ENCODE measurements around the gene IMMP2L.
"Not testable (repeated sequence)": the region's sequence is repeated elsewhere in the genome, so short reads cannot be mapped to it uniquely, and the experiment has no call there.

IMMP2L gene

GRCh38 chr7:111329367-111330234, 232.7 kb downstream of the IMMP2L start:
- DNase-seq (ENCODE audit: low read depth) = no peak

GRCh38 chr7:111328487-111328886, 233.8 kb downstream of the IMMP2L start:
- no peak for DNase-seq (ENCODE audit: low read depth)

- no peak for DNase-seq (ENCODE audit: low read depth)
Measured at GRCh38 chr7:111324776-111325175, 237.5 kb downstream of the IMMP2L start.

GRCh38 chr7:111324228-111324627, 238.1 kb downstream of the IMMP2L start:
- DNase-seq (ENCODE audit: low read depth) = no peak

DNA sequence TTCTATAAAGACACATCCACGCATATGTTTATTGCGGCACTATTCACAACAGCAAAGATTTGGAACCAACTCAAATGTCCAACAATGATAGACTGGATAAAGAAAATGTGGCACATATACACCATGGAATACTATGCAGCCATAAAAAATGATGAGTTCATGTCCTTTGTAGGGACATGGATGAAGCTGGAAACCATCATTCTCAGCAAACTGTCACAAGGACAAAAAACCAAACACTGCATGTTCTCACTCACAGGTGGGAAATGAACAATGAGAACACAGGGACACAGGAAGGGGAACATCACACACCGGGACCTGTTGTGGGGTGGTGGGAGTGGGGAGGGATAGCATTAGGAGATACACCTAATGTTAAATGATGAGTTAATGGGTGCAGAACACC, 238.6 kb downstream of the IMMP2L start:
- DNase-seq (ENCODE audit: low read depth) = not testable (repeated sequence)

GRCh38 chr7:111320133-111320532, 242.2 kb downstream of the IMMP2L start:
- no peak for DNase-seq (ENCODE audit: low read depth)

DNA sequence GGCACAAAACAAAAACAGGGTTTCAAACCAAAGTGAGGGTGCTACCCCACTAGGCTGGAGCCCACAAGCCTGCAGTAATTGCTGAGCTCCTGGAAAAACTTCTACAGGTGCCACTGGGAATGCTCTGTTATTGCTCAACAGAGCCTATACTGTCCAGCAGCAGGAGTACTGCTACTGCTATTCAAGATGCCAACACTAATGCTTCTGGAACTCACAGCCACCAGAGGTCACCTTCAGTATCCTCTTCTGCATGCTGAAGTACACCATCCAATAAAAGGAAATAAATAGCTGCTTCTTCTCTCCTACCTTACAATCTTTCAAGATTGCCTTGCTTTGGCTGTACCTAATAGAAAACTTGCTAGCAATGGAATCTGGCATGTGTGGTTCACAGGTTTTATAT, 249.3 kb downstream of the IMMP2L start:
- DNase-seq (ENCODE audit: low read depth) = no peak

- DNase-seq (ENCODE audit: low read depth) = no peak
Measured at GRCh38 chr7:111308691-111309090, 253.6 kb downstream of the IMMP2L start.

DNA sequence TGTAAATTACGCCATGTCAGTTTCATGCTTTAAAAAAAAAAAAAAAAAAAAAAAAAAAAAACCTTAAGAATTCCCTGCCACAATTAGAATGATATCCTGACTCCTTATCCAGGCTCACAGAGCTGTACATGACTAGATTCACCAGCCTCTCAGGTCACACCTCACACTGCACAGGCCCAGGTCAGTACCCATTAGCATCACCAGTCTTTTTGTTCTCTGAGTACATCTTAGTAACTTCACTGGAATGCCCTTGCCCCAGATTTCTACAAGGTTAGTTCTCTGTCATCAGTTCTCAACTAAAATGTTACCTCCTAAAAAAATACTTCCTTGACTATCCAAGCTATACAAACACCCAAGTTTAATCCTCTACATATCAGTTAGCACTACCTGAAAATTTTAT, 260.4 kb downstream of the IMMP2L start:
- DNase-seq (ENCODE audit: low read depth) = no peak

GRCh38 chr7:111294494-111294893, 267.8 kb downstream of the IMMP2L start:
- DNase-seq (ENCODE audit: low read depth) = no peak

DNA sequence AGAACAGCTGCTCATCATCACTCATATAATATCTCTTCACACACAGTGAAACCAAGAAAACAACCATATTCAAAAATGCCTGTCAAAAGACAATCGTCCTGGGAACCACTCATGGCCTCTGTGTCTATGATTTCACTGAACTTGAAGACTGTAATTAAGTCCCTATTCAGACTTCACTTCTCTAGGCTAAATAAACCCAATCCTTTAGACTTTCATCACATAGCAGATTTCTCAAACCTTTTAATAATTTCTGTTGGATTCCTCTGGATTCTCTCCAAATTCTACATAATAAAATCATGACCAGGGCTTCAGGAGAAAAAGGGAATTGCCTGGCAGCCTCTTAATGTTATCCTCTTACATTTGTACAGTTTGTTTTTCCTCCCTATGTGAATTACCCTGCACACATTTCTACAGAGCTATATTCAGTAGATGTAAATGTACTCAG, 270.2 kb downstream of the IMMP2L start:
- no peak for DNase-seq (ENCODE audit: low read depth)

DNA sequence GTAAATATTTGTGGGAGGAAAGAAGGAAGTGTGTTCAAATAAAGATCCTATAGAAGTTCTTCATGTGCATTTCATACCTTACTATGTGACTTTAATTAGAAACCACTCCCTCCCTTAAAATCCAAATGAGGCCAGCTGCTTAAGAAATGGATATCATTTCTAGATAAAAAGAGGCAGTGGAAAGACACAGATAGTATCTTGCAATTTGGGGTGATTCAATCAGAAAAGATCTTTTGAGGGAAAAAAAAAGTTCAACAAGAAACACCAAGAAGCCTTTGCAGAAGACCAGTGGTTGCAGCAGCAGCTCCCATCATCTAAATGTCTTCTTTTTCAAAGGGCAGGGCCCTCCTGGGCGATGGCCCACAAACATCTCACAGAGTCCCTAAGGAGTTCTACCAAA, 271.3 kb downstream of the IMMP2L start:
- DNase-seq (ENCODE audit: low read depth) = no peak

DNA sequence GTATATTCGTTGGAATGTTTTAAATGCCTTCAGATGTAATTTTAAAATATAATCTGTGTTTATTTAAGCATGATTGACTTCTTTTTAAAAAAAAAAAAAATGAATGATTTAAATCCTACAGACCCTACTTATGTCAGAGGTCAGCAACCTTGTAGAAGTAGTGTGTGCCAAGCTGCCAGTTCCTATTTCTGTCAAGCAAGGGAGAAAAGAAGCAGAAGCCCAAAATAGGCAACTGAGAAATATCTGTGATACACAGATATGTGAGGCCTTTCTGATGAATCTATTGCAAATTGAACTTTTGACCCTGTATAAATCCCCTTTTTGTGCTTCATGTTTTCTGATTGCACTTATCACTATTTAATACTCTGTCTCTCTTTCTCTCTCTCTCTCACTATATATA, 271.9 kb downstream of the IMMP2L start:
- no peak for DNase-seq (ENCODE audit: low read depth)

GRCh38 chr7:111288441-111288840, 273.9 kb downstream of the IMMP2L start:
- not testable (repeated sequence) for DNase-seq (ENCODE audit: low read depth)

DNA sequence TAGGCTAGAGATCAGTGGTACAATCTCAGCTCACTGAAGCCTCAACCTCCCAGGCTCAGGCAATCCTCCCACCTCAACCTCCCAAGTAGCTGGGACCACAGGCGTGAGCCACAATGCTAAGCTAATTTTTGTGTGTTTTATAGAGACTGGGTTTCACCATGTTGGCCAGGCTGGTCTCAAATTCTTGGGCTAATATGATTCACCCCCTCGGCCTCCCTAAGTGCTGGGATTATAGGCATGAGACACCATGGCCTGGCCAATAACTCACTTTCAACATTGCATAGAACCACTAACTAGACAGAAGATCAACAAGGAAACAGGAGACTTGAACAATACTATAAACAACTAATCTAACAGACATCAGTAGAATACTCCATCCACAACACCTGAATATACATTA, 279.7 kb downstream of the IMMP2L start:
- DNase-seq (ENCODE audit: low read depth) = no peak

DNA sequence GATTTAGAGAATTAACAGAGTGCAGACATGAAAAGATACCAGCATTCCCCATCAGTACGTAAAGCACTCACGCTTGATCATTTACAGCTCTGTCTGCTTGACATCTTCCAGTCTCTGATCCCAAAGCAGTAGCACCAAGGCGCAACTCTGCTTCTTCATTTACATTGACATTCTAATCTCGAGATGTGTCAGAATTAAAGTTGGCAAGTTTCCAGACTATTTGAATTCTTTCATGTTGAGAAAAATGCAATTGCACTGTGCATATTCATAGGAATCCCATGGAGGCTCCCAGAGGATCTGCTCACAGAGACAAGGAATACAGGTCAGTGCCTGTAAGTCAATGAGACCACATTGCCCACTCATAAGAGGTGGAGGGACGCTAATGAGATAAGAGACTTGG, 287.4 kb downstream of the IMMP2L start:
- DNase-seq (ENCODE audit: low read depth) = no peak

- DNase-seq (ENCODE audit: low read depth) = no peak
Measured at GRCh38 chr7:111272092-111272491, 290.2 kb downstream of the IMMP2L start.

GRCh38 chr7:111270794-111271193, 291.5 kb downstream of the IMMP2L start:
- DNase-seq (ENCODE audit: low read depth) = not testable (repeated sequence)

DNA sequence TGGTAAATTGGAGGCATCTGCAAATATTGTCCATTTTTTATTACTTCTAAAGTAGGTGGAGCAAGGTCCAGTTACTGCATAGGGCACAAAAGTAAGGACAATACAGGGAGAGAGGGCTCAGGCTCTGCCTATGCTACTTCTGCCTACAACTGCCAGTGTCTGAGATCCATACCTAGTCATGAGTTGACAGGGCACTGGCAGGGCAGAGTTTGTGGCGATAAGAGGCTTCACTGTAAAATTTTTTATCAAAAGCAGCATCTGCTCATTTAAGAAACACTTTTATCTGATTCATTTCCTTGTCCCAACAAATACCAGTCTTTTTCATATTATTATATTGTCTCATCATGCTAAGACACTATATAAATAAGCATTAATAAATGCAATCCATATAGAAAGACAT, 293.4 kb downstream of the IMMP2L start:
- no peak for DNase-seq (ENCODE audit: low read depth)

DNA sequence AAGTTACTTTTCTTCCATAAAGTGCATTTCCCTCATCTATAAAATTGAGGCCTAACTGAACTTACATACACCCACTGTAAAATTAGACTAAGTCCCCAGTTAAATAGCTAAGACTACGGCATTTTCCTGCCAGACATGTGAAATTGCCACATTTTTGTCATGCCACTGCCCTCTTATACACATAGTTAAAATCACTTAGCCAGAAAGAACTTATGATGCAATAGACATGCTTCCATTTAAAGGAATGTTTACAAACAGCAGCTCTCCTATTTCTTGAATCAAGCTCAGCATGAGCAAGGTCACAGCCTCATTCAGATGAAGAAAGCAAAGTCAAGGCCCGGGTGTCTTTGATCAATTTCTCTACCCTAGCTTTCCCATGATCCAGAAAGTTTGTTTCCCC, 295.7 kb downstream of the IMMP2L start:
- no peak for DNase-seq (ENCODE audit: low read depth)

- no peak for DNase-seq (ENCODE audit: low read depth)
Measured at GRCh38 chr7:111265394-111265793, 296.9 kb downstream of the IMMP2L start.

- no peak for DNase-seq (ENCODE audit: low read depth)
Measured at GRCh38 chr7:111264981-111265380, 297.3 kb downstream of the IMMP2L start.

- no peak for DNase-seq (ENCODE audit: low read depth)
Measured at GRCh38 chr7:111264111-111264868, 298.0 kb downstream of the IMMP2L start.

Measured in stimulated activated CD8-positive, alpha-beta memory T cell treated with anti-CD3 and anti-CD28 coated beads, Interleukin-12 subunit alpha, Interleukin-12 subunit beta, amount 100 ng/mL, for 4 hours (primary cell).